ENCODE measurements around the gene TUBA3C.
"Not testable (repeated sequence)": the region's sequence is repeated elsewhere in the genome, so short reads cannot be mapped to it uniquely, and the experiment has no call there.

Gene TUBA3C

DNA sequence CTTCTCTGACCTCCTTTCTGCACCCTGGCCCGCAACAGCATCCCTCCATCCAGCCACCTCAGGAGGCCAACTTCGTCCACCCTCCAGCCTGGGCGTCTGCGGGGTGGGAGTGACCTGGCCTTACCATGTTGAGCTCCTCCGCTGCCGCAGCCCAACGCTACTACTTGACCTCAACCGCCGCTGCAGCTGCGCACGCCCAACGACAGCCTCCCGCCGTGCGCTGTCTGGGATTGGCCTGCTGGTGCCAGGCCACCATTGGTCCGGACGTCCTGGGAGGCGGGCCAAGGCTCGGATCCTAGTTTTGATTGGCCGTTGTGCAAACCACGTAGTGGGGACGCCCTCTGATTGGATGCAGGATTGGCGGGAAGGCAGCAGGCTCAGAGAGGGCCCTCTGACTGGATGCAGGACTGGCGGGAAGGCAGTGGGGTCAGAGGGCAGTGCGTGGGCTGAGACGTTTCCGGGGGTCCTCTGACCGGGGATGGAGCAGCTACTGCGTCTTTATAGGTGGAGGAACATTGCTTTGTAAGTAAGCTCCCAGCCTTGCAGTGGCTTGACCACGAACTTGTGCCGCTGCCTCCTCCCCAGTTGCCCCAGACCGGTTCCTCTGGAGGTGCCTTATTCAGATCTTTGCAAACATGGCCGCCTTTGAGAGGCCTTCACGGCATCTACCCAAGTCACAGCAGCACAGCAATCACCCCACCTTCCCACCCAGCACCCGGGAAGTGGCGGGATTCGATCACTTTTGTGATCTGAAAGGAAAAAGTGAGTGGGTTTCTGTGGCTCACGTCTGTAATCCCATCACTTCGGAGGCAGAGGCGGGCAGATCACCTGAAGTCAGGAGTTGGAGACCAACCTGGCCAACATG, at the start of gene TUBA3C:
TSS of gene TUBA3C (minus strand) at position 204 of the 865 bp plus-strand sequence. CDS start at position 127, 77 bp downstream.
- no peak for DNase-seq

GRCh38 chr13:19207413-19207812, 25.8 kb upstream of the TUBA3C start:
- not testable (repeated sequence) for DNase-seq

GRCh38 chr13:19192622-19193021, 11.0 kb upstream of the TUBA3C start:
- DNase-seq, result not testable (repeated sequence)

GRCh38 chr13:19189911-19190310, 8.3 kb upstream of the TUBA3C start:
- DNase-seq, result not testable (repeated sequence)

DNA sequence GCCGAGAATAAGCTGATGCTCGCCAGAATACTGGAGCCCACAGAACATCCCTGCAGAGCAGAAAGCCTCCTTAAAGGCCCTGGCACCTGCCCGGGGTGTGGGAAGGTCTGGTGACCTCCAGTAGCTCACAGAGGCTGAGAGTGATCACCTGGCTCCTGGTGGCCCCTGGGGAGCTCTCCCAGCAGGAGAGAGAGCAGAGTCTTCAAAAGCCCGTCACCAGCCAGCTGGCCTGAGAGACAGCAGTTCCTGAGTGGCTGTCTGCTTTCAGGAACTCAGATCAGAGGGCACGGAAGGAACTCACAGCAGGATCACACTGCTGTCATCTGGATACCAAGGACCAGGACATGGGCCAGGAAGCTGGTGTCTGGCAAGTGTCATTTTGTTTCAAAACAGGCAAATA, 7.7 kb upstream of the TUBA3C start:
- not testable (repeated sequence) for DNase-seq

GRCh38 chr13:19185865-19186645, 4.4 kb upstream of the TUBA3C start:
- DNase-seq, result no peak

DNA sequence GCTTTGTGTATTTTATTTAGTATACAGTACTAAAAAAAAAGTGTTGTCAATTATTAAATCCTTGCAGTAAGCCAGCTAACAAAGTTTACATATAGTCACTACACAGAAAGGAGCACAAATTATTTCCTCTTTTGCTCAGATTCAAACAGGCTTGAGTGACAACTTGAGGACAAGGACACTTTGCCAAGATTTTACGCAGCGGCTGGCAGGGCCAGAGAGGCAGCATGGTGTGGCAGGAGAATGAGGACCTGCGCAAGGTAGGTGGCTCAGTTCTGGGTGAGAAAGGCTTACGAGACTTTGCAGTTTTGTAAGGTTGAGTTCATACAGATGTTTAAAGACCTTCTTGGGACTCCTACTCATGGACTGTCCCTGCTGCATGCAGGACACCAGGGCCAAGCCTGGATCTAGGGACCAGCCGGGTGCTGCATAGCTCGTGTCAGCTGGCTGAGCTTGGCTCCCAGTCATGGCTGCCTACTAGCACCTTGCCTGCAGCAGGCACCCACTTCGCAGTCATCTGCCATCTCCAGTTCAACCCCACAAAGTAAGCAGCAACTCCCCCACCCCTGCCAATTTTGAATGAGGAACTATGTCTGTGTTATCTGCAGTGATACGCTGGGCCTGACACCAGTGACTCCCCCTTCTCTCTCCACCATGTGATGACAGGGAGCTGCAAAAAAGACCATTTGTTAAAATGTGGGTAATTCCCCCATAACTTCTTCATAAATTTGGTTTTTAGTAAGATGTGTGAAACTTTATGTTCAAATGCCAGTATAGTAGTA, 3.7 kb upstream of the TUBA3C start:
- DNase-seq, result no peak

- no peak for DNase-seq
Measured at GRCh38 chr13:19184176-19184575, 2.6 kb upstream of the TUBA3C start.

DNA sequence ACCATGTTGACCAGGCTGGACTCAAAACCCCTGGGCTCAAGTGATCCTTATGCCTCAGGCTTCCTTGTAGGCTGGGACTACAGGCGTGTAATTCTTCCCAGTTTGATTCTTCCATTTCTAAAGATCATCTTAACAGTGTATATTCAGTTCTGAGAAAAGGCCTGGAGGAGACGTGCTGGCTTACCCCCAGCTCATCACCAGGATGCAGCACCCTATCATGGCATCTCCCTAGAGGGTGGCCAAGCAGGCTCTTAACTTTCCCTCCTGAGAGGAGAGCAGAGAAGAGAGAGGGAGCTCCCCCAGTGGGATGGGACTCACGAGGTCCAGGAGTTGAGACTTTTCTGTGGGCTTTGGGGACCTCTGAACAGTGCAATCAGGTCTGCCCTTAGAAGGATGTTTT, 2.1 kb upstream of the TUBA3C start:
- no peak for DNase-seq

DNA sequence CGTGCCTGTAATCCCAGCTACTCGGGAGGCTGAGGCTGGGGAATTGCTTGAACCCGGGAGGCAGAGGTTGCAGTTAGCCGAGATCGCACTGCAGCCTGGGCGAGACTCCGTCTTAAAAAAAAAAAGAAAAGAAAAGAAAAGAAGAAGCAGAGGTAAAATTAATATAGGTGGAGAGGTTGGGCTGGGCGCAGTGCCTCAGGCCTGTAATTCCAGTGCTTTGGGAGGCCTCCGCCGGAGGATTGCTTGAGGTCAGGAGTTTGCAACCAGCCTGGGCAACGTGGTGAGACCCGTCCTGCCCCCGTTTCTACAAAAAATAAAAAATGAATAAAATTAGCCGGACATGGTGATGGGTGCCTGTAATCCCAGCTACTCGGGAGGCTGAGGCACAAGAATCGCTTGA, 912 bp upstream of the TUBA3C start:
- no peak for DNase-seq

- no peak for DNase-seq
Measured at GRCh38 chr13:19181021-19181620, 503 bp downstream of the TUBA3C start.

GRCh38 chr13:19179916-19180315, 1.7 kb downstream of the TUBA3C start:
- no peak for DNase-seq

DNA sequence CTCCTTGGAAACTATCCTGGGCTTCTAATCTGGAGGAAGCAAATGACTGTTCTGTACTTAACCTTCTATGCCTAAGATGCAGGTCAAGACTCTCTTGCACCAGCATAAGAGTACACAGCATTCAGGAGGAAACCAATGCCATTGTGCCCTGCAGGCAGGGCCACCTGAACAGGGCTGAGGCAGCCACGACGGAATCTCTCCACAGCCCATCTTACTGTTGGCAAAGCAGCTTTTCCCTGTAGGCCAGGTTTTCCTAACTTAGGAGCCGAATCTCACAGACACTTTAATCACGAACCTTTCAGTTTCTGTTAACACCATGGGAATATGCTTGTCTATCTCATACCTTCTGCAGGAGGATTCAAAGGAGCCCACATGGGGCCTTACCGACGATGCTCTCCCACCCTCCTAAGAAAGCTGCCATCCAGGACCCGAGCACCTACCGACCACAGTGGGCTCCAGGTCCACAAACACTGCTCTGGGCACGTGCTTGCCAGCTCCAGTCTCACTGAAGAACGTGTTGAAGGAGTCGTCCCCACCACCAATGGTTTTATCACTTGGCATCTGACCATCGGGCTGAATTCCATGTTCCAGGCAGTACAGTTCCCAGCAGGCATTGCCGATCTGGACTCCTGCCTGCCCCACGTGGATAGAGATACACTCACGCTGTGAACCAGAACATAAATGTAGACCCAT, 2.6 kb downstream of the TUBA3C start:
- DNase-seq, result no peak

DNA sequence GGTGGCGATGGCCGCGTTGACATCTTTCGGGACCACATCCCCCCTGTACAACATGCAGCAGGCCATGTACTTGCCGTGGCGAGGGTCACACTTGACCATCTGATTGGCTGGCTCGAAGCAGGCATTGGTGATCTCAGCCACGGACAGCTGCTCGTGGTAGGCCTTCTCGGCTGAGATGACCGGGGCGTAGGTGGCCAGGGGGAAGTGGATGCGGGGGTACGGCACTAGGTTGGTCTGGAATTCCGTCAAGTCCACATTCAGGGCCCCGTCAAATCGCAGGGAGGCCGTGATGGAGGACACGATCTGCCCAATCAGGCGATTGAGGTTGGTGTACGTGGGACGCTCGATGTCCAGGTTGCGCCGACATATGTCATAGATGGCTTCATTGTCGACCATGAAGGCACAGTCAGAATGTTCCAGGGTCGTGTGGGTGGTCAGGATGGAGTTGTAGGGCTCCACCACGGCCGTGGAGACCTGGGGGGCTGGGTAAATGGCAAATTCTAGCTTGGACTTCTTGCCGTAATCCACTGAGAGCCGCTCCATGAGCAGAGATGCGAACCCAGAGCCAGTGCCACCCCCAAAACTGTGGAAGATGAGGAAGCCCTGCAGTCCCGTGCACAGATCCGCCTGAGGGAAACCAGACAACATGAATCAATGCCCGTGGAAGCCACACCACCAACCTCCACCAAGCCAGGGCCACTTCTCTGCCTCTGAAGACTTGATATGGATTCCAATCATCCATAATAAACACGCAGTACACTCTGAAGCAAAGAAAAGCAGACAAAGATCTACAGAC, 4.4 kb downstream of the TUBA3C start:
- not testable (repeated sequence) for DNase-seq

DNA sequence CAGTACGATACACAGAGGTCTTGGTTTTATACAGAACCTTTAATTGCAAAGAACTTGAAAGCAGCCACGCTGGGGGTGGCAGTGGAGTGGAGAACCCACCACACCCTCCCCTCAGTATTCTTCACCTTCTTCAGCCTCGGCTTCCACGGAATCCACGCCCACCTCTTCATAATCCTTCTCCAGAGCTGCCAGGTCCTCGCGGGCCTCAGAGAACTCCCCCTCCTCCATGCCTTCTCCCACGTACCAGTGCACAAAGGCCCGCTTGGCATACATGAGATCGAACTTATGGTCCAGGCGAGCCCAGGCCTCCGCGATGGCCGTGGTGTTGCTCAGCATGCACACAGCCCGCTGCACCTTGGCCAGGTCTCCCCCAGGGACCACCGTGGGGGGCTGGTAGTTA, 7.9 kb downstream of the TUBA3C start:
- DNase-seq, result no peak

- no peak for DNase-seq
Measured at GRCh38 chr13:19172647-19173030, 9.0 kb downstream of the TUBA3C start.

- no peak for DNase-seq
Measured at GRCh38 chr13:19172007-19172646, 9.5 kb downstream of the TUBA3C start.

GRCh38 chr13:19171563-19171962, 10.1 kb downstream of the TUBA3C start:
- no peak for DNase-seq

DNA sequence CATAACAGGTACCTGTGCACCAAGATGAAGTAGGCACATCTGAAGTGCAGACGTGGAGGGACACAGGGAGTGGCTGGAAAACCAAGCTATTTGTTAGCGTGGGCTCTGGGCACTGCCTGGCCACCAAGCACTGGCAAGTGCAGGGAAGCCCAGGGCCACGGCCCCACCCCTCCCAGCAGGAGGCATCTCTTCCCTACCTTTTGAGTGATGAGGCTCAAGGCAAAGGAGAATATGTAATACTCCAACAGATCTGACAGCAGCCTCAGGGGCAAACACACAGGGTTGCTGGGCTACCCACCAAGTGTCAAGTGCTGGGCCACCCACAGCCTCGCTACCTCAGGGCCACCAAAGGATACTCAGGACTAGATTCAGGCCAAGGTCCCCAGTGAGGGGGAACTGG, 11.6 kb downstream of the TUBA3C start:
- no peak for DNase-seq

GRCh38 chr13:19169496-19169895, 12.1 kb downstream of the TUBA3C start:
- no peak for DNase-seq

- DNase-seq, result no peak
Measured at GRCh38 chr13:19161308-19161707, 20.3 kb downstream of the TUBA3C start.
